ENCODE measurements around the gene ITGBL1.
A peak's percentile ranks its signal among the peaks of the same experiment; 100 is the strongest.
"Not testable (repeated sequence)": the region's sequence is repeated elsewhere in the genome, so short reads cannot be mapped to it uniquely, and the experiment has no call there.

The ITGBL1 gene

DNA sequence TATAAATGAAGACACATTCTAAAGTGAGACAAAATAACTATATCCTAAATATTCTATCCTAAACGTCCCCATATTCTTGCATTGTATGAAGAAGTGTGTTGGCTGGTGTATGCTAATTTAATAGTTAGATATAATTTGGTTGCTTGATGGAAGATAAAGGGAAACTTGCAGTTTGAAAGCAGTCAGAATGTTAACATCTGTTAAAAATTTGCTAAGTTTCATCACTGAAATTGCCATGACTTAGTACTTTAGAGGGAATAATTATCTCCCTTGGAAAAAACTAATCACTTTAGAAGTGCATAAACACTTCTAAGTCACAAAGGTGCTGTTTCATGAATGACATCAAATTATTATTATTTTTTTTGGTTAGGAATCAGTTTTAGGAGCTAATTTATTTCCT is 61.6 kb downstream of the ITGBL1 start:
- TF ChIP-seq ZNF274 (IDR thresholded peaks at IDR 0.05; ENCODE audit: low read depth, low read length) = no peak
- H3K4me3 ChIP-seq (ENCODE audit: low read length) = no peak overlapping the region

DNA sequence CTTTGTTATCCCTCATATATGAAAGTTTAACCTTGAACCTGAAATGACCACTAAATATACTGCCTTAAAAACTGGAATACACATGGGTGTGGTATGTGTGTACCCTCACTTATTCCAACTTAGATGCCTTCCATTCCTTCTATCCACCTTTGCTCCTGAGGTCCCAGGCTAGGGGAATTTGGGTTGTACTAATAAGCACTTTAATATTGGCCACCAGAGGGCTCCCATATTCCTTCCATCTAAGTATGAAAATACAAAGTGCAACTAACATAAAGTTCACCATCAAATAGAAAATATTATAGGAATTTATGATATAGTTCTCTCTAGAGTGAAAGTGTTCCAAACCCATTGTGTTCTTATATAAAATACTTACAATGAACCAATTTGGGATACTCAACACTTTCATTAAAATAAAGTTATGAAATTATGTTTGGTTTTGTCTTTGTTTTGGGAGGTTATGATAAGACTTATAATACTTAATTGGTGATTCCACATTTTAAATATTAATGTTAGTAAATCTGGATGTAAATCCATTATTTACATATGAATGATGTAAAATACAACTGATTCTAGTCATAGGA is 62.3 kb downstream of the ITGBL1 start:
- no peak overlapping the region for H3K4me3 ChIP-seq (ENCODE audit: low read length)
- no peak for TF ChIP-seq ZNF274 (IDR thresholded peaks at IDR 0.05; ENCODE audit: low read depth, low read length)

DNA sequence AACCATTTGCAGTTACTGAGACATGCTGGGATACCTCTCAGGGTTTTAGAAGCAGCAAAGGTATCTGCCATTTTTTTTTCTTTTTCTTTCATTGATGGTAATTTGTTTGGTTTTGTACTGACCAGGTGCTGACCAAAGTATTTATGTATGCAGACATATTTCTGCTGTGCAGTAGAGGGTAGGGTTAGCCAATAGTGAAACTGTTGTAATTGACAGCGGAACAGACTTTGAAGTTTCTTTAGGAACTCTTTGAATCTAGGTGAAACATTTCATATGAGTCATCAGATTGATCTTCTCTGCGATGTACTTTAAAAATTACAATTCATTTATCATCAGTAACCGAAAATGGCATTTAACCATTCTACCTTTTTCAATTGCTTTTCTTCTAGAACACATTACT is 63.0 kb downstream of the ITGBL1 start:
- H3K4me3 ChIP-seq (ENCODE audit: low read length) = no peak overlapping the region
- no peak for TF ChIP-seq ZNF274 (IDR thresholded peaks at IDR 0.05; ENCODE audit: low read depth, low read length)

DNA sequence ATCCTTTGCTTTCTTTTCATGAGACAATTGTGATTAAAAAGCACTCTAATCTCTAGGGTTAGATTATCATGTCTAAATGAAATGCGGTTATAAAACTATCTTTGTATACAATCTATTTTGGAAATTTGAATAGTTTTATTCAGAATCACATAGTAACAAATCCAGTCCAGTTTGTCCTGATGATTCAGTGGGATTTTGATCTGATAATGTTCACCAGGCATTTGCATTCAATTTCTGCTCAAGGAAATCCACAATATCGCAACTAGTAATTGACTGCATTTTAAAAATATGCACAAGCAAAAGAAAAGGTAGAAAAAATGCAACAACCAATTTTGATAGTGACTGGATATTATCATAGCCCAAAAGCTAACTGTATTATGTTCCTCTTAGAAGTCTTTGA is 63.8 kb downstream of the ITGBL1 start:
- no peak for TF ChIP-seq ZNF274 (IDR thresholded peaks at IDR 0.05; ENCODE audit: low read depth, low read length)
- H3K4me3 ChIP-seq (ENCODE audit: low read length) = no peak overlapping the region

DNA sequence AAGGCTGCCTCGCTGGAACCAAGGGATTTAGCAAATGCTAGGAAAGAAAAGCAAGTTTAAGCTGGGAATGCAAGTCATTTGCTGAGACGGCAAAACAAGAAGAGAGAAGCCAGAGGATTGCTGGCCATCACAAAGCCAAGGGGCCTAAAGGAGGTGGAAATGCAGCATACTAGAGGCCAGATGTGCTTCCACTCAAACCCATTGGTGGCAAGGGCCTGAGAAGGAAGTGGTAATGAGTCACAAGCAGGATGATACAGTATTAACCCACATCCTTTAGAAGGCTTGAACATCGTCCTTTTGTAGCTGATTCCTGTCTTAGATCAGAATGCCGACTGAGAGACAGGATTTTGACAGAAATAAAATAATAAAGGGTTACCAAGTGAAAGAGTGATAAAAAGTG is 68.2 kb downstream of the ITGBL1 start:
- no peak overlapping the region for H3K4me3 ChIP-seq (ENCODE audit: low read length)
- no peak for TF ChIP-seq ZNF274 (IDR thresholded peaks at IDR 0.05; ENCODE audit: low read depth, low read length)

DNA sequence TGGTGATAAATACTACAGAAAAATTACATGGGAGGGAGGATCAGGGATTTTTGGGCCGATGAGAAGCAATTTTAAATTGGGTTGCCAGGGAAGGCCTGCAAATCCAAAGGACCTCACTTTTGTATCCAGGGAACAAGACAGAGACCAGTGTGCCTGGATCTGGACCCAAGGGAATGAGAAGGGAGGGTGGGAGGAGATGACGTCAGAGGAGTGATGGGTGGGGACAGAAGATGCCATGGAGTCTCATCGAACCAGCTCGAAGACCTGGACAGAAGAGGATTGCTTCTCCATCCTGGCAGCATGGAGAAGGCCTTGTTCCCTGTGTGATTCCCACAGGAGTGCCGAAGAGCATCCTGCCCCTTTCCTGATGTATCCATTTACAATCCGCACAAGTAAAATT is 68.9 kb downstream of the ITGBL1 start:
- no peak overlapping the region for H3K4me3 ChIP-seq (ENCODE audit: low read length)
- TF ChIP-seq ZNF274 (IDR thresholded peaks at IDR 0.05; ENCODE audit: low read depth, low read length) = no peak

DNA sequence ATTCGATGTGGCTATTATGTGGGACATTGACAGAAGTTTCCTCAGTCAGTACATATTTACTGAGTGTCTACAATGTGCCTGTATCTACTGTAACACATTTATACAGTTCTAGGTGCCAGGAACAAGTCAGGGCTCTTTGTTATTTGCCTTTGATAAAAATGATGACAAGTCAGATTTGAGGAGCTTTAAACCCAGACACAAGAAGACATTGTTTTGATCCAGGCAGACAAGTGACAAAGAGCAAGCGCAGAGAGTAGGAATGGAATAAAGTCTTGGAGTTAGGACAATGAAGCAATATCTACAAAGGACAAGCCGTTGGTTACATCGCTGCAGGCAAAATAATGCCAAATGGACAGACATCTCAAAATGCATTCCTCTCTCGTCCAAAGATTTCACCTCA is 70.1 kb downstream of the ITGBL1 start:
- no peak for TF ChIP-seq ZNF274 (IDR thresholded peaks at IDR 0.05; ENCODE audit: low read depth, low read length)
- H3K4me3 ChIP-seq (ENCODE audit: low read length) = no peak overlapping the region

DNA sequence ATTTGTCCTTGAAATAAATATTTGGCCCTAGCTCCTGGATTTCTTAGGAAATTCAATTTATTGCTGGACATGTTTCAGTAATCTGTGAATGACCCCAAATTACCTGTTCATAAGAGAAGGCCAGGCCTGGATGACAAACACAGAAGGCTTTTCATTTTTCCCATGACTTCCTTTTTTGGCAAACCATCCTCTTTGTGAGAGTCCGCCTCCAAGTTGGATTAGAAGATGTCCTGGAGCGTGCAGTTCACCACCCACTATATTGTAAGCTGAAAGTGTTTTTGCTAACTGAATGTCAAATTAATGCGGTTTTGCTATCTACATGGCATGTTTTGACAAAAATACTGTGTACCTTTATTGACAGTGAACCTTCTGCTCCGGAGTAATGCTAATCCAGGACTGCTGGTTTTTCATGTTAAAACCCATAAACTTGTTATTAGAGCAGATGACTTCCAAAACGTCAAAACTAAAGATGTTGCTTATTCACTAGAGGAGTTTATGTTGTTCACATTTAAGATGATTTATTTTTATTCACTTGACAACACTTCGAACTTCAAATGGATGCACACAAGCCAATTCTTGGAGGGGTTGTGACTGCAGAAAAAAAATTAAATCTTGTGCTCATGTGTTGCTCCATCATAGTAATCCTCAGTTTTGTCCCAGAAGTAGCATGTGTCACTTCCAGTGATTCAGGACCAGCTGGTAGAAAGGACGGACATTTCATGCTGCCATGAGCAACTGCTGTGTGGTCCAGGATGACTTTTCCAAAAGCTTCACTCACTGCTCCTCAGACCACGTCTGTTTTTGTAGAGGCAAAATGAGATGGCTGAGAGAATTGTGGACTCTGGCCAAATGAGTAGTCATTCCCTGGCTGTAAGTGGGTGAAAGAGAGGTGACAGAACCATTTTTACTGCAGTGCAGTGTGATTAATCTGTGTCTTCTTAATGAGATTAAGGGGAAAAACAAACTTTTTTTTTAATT is 71.0 kb downstream of the ITGBL1 start:
- H3K4me3 ChIP-seq (ENCODE audit: low read length) = no peak overlapping the region
- no peak for TF ChIP-seq ZNF274 (IDR thresholded peaks at IDR 0.05; ENCODE audit: low read depth, low read length)

DNA sequence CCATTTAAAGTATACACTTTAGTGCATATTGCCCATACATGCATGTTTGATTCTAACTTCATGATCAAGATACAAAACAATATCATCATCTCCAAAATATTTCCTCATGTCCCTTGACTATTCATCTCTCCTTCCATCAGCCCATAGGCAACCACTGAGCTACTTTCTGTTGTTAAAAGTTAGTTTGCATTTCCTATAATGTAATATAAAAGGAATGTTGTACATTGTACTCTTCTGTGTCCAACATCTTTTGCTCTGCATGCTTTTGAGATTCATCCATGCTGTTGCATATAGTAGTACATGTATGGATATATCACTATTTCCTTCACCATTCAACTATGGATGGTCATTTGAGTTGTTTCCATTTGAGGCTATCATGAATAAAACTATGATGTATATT is 74.7 kb downstream of the ITGBL1 start:
- H3K4me3 ChIP-seq (ENCODE audit: low read length) = no peak overlapping the region
- TF ChIP-seq ZNF274 (IDR thresholded peaks at IDR 0.05; ENCODE audit: low read depth, low read length) = no peak

DNA sequence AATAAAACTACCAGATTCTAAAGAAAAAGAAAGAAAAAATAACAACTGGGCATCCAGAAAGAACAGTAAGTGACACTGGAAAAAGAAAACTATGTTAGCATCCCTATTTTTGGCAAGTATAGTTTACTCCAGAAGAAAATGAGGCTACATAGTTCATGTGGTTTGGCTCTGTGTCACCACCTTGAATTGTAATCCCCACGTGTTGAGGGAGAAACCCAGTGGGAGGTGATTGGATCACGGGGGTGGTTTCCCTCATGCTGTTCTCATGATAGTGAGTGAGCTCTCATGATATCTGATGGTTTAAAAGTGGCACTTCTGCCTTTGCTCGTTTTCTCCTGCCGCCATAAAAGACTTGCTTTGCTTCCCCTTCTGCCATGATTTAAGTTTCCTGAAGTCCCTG is 76.9 kb downstream of the ITGBL1 start:
- no peak for TF ChIP-seq ZNF274 (IDR thresholded peaks at IDR 0.05; ENCODE audit: low read depth, low read length)
- no peak overlapping the region; the same call in 1 of the 2 replicates for H3K4me3 ChIP-seq (ENCODE audit: low read length)

DNA sequence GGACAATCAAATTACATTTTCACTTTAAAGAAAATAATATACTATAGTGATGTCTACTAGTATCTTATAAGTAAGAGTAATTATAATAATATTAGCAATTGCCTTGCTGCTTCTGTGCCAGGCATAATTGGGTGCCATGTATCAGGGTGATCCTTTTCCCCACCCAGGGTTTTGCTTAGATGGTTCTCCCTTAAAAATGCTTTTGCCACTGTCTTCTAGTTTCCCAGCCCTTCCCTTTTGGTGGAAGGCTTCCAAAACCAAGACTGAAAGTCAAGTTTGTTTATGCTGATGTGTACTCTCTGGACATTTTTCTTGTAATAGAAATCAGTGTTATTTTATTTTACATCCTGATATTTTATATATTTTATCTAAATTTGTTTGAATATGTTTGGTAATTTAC is 77.8 kb downstream of the ITGBL1 start:
- no peak for TF ChIP-seq ZNF274 (IDR thresholded peaks at IDR 0.05; ENCODE audit: low read depth, low read length)

DNA sequence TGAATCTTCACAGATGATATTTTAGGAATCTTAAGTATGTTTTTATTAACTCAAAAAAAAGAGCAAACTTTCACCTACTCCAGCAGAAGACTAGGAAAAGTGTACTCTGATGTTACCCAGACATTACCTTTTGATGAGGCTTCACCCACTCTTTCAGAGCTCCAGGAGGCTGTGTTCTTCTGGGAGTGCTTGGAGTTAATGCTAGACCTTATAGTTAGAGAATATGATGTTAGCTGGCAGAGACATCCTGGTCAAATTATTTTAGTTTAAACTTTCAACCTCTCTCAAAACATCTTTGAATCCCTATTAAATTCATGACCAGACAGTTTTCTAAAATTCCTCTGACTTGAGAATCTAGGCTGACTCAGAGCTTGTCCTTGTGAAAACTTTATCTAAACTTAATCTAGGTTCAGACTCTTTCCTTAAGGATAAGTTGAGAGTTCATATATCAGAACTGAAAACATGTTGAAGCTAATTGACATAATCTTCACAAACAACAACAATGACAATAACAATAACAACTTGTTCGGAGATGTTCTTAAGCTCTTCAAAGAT is 82.8 kb downstream of the ITGBL1 start:
- TF ChIP-seq ZNF274 (IDR thresholded peaks at IDR 0.05; ENCODE audit: low read depth, low read length) = no peak
- H3K4me3 ChIP-seq (ENCODE audit: low read length) = no peak overlapping the region

More for the DNA sequence above, 77.8 kb downstream of the ITGBL1 start:
- H3K4me3 ChIP-seq (ENCODE audit: low read length) = peak overlapping the region; percentile 15; the same call in 1 of the 2 replicates

DNA sequence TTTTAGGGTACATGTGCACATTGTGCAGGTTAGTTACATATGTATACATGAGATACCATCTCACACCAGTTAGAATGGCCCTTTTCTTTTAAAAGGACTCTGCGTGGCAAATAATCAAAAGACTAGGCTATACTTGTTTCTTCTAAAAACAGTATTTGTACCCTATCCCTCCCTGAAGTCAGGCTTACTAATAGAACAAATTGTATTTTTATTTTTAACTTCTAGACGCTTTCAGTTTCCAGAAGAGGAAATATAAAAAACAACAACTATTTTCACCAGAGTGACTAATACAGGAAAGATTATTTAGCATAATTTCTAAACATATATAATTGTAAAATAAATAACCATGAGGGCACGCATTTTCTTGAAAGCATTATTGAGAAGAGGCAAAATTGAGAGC is 83.6 kb downstream of the ITGBL1 start:
- no peak for TF ChIP-seq ZNF274 (IDR thresholded peaks at IDR 0.05; ENCODE audit: low read depth, low read length)

DNA sequence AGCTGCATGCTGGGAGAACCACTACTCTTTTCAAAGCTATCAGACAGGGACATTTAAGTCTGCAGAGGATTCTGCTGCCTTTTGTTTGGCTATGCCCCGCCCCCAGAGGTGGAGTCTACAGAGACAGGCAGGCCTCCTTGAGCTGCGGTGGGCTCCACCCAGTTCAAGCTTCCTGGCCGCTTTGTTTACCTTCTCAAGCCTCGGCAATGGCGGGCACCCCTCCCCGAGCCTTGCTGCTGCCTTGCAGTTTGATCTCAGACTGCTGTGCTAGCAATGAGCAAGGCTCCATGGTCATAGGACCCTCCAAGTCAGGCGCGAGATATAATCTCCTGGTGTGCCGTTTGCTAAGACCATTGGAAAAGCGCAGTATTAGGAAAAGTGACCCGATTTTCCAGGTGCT is 92.1 kb downstream of the ITGBL1 start:
- not testable (repeated sequence) for H3K4me3 ChIP-seq (ENCODE audit: low read length)

More for the DNA sequence above, 83.6 kb downstream of the ITGBL1 start:
- H3K4me3 ChIP-seq (ENCODE audit: low read length) = no peak overlapping the region

DNA sequence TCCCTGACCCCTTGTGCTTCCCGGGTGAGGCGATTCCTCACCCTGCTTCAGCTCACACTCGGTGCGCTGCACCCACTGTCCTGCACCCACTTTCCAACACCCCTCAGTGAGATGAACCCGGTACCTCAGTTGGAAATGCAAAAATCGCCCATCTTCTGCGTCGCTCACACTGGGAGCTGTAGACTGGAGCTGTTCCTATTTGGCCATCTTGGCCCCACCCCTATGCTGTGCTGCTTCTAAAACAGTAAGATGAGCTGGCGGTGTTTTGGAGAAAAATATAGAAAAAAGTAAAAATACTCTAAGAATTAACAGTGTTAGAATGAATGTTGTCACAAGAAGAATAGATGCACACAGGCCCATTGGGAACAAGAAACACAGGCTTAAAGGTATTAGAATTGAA is 92.5 kb downstream of the ITGBL1 start:
- no peak for TF ChIP-seq ZNF274 (IDR thresholded peaks at IDR 0.05; ENCODE audit: low read depth, low read length)
- H3K4me3 ChIP-seq (ENCODE audit: low read length) = no peak overlapping the region

Measured in GM08714 (cell line).